Caco-2 (cell line): ENCODE measurements around the gene TNRC6A. TPM values are rescaled to one million over a fixed set of nuclear protein-coding genes. Genes with fewer than 3 reads are reported as not detected.

Experiments used
- BruUV-seq: library from RNA; stranded (reverse); fragments of 400-500 nt; replicated peaks from 2 replicates; lab custom pipeline; 2021; lab: Mats Ljungman, UMichigan
- CTCF ChIA-PET: fragments of 300-600 bp; sonication (Branson Sonifier 250); formaldehyde crosslinking; loops from one replicate; lab custom pipeline; 2022; ENCODE audit warnings: antibody characterized with exemption; lab: Charles Lee
- POLR2A ChIA-PET: fragments of 300-600 bp; sonication (Branson Sonifier 250); formaldehyde crosslinking; loops from one replicate; lab custom pipeline; 2022; ENCODE audit warnings: antibody characterized with exemption; lab: Charles Lee
- DNase-seq, 2 experiments: peaks; one replicate each; pipeline versions ENCODE4 v3.0.0 to v3.0.0-alpha.2; 2020 to 2022
- H3K27me3 ChIP-seq: replicated peaks from 2 replicates; pipeline ENCODE4 v1.6.0; 2011; ENCODE audit warnings: low read length; ENCODE audit not compliant: control insufficient read depth, insufficient read depth
- H3K36me3 ChIP-seq: 2 replicates; pipeline ENCODE4 v1.5.1; 2011; ENCODE audit warnings: low read length; ENCODE audit not compliant: control insufficient read depth, insufficient read depth
- H3K4me1 ChIP-seq: fragments of 250-450 bp; sonication (Bioruptor Pico); 2 replicates; pipeline ENCODE4 v1.5.1; 2020; ENCODE audit warnings: mild to moderate bottlenecking
- H3K4me3 ChIP-seq: 2 replicates; pipeline ENCODE4 v1.5.1; 2011; ENCODE audit warnings: low read depth, mild to moderate bottlenecking, control low read depth, low read length
- H3K9me3 ChIP-seq: fragments of 250-450 bp; sonication (Bioruptor Pico); 2 replicates; pipeline ENCODE4 v1.5.1; 2020; ENCODE audit warnings: mild to moderate bottlenecking, moderate library complexity
- H3K27ac Mint-ChIP-seq: one replicate; pipeline ENCODE4 v1.8.0; 2022; ENCODE audit warnings: mixed read lengths; ENCODE audit not compliant: unreplicated experiment
- H3K27me3 Mint-ChIP-seq: one replicate; pipeline ENCODE4 v1.8.0; 2022; ENCODE audit warnings: mixed read lengths; ENCODE audit not compliant: insufficient read depth, unreplicated experiment
- H3K36me3 Mint-ChIP-seq: one replicate; pipeline ENCODE4 v1.8.0; 2022; ENCODE audit warnings: mild to moderate bottlenecking, mixed read lengths; ENCODE audit not compliant: insufficient read depth, unreplicated experiment
- H3K4me1 Mint-ChIP-seq: one replicate; pipeline ENCODE4 v1.8.0; 2022; ENCODE audit warnings: low read depth, mixed read lengths; ENCODE audit not compliant: unreplicated experiment
- H3K4me3 Mint-ChIP-seq: one replicate; pipeline ENCODE4 v1.8.0; 2022; ENCODE audit warnings: mild to moderate bottlenecking, moderate library complexity, mixed read lengths; ENCODE audit not compliant: unreplicated experiment
- H3K9me3 Mint-ChIP-seq: one replicate; pipeline ENCODE4 v1.8.0; 2022; ENCODE audit warnings: mixed read lengths; ENCODE audit not compliant: unreplicated experiment
- CTCF ChIP-seq, 2 experiments: fragments of 200-600 bp in 1 of 2; IDR thresholded peaks; 1 replicate in 1 of 2; 2 replicates in 1 of 2; pipeline versions ENCODE4 v1.5.1 to v1.8.0; 2011 to 2022; ENCODE audit warnings: antibody characterized with exemption in 1 of 2, control low read depth in 1 of 2, inconsistent platforms in 1 of 2, low read depth in 1 of 2, low read length in 1 of 2, mild to moderate bottlenecking in 1 of 2, moderate library complexity in 1 of 2; ENCODE audit not compliant: insufficient read depth in 1 of 2, severe bottlenecking in 1 of 2, unreplicated experiment in 1 of 2
- intact Hi-C: fragments of 100-400 bp; cut with micrococcal nuclease; formaldehyde crosslinking; loops from one replicate; pipeline ENCODE4 v1.10.0; 2022; ENCODE audit not compliant: unreplicated experiment
- total RNA-seq: library from RNA; stranded (reverse); gene quantifications from 2 replicates; pipeline ENCODE4 v1.2.3, GENCODE V29; 2022

The TNRC6A gene
- total RNA-seq, 1 experiment from 2014 or later: 43.7 TPM

GRCh38 chr16:24850289-24850938, 121.0 kb downstream of the TNRC6A start:
- intact Hi-C loops: no loop called here
- H3K9me3 Mint-ChIP-seq: no peaks in the 10 kb centered on the region
- H3K4me1 Mint-ChIP-seq: peaks cover 9% of the 10 kb centered on the region
- Histone ChIP-seq H3K4me3 (no peak overlapping the region), H3K4me1 (peaks cover 17% of the 10 kb centered on the region), H3K27me3 (no peaks in the 10 kb centered on the region), H3K9me3 (no peaks in the 10 kb centered on the region), H3K36me3 (no peaks in the 10 kb centered on the region)
- H3K4me3 Mint-ChIP-seq: no peak overlapping the region
- no peaks in the 10 kb centered on the region for H3K36me3 Mint-ChIP-seq
- no peaks in the 10 kb centered on the region for H3K27me3 Mint-ChIP-seq
- DNase-seq: no peak
- ChIA-PET POLR2A (no interaction called here), CTCF (no interaction called here)
- H3K27ac Mint-ChIP-seq: no peak overlapping the region
- BruUV-seq: no TSS peak
- no peak for TF ChIP-seq CTCF (IDR thresholded peaks at IDR 0.05; ENCODE audit: insufficient read depth in 1 of 2, low read depth in 1 of 2, low read length in 1 of 2, severe bottlenecking in 1 of 2, unreplicated experiment in 1 of 2)

GRCh38 chr16:24851700-24852099, 122.2 kb downstream of the TNRC6A start:
- TF ChIP-seq CTCF (IDR thresholded peaks at IDR 0.05; ENCODE audit: insufficient read depth in 1 of 2, low read depth in 1 of 2, low read length in 1 of 2, severe bottlenecking in 1 of 2, unreplicated experiment in 1 of 2): no peak
- intact Hi-C loops: no loop called here
- Mint-ChIP-seq H3K27ac (no peak overlapping the region), H3K4me3 (no peak overlapping the region), H3K9me3 (no peaks in the 10 kb centered on the region), H3K4me1 (peaks cover 8% of the 10 kb centered on the region), H3K27me3 (no peaks in the 10 kb centered on the region), H3K36me3 (no peaks in the 10 kb centered on the region)
- DNase-seq: no peak
- H3K4me1 ChIP-seq: peaks cover 5% of the 10 kb centered on the region; the same call in 1 of the 2 replicates
- H3K4me3 ChIP-seq: no peak overlapping the region
- BruUV-seq: no TSS peak
- CTCF ChIA-PET: interaction anchor here (0.5 kb wide), 1 partner anchor 154 kb away, joined by 4 read pairs; no protein-coding TSS in a partner anchor
- H3K27me3 ChIP-seq: no peaks in the 10 kb centered on the region
- H3K9me3 ChIP-seq: no peaks in the 10 kb centered on the region
- H3K36me3 ChIP-seq: no peaks in the 10 kb centered on the region
- POLR2A ChIA-PET: no interaction called here

- Mint-ChIP-seq H3K4me1 (peaks cover 2% of the 10 kb centered on the region), H3K36me3 (no peaks in the 10 kb centered on the region), H3K27me3 (no peaks in the 10 kb centered on the region), H3K9me3 (no peaks in the 10 kb centered on the region), H3K27ac (no peak overlapping the region), H3K4me3 (no peak overlapping the region)
- intact Hi-C loops: no loop called here
- Histone ChIP-seq H3K4me1 (no peaks in the 10 kb centered on the region), H3K36me3 (no peaks in the 10 kb centered on the region), H3K4me3 (no peak overlapping the region), H3K9me3 (no peaks in the 10 kb centered on the region), H3K27me3 (no peaks in the 10 kb centered on the region)
- no peak for DNase-seq
- no TSS peak for BruUV-seq
- CTCF ChIA-PET: no interaction called here
- POLR2A ChIA-PET: no interaction called here
- no peak for TF ChIP-seq CTCF (IDR thresholded peaks at IDR 0.05; ENCODE audit: insufficient read depth in 1 of 2, low read depth in 1 of 2, low read length in 1 of 2, severe bottlenecking in 1 of 2, unreplicated experiment in 1 of 2)
These were observed 122.8 kb downstream of the TNRC6A start for GRCh38 chr16:24852281-24852721.
